Stomach (tissue), 4 donors: ENCODE measurements around the gene ARHGEF18.

Experiments
- CTCF ChIP-seq, 7 experiments: fragments of 450-650 bp in 4 of 7; fragments of 200-600 bp in 3 of 7; sonication (generic) in 3 of 7; IDR thresholded peaks; one replicate each; pipeline ENCODE4 v1.5.1; 2016 to 2019; ENCODE audit warnings: antibody characterized with exemption in 7 of 7, control low read depth in 2 of 7, mild to moderate bottlenecking in 1 of 7
- EP300 ChIP-seq: sonication (generic); formaldehyde crosslinking; IDR thresholded peaks from one replicate; pipeline ENCODE4 v1.6.1; 2017; ENCODE audit warnings: antibody characterized with exemption
- POLR2A ChIP-seq, 4 donors: fragments of 450-650 bp; IDR thresholded peaks; one replicate each; pipeline ENCODE4 v1.6.1; 2016; ENCODE audit warnings: antibody characterized with exemption in 4 of 4, control low read depth in 2 of 4, mild to moderate bottlenecking in 1 of 4, moderate library complexity in 1 of 4
- POLR2AphosphoS5 ChIP-seq, 3 donors: sonication (generic); formaldehyde crosslinking; IDR thresholded peaks; one replicate each; pipeline ENCODE4 v1.6.1; 2016; ENCODE audit warnings: antibody characterized with exemption in 3 of 3

- TF ChIP-seq CTCF (IDR thresholded peaks at IDR 0.05) (no peak), EP300 (no peak), POLR2AphosphoS5 (IDR thresholded peaks at IDR 0.05) (no peak), POLR2A (IDR thresholded peaks at IDR 0.05) (no peak)
Measured at GRCh38 chr19:7318176-7318575, 30.6 kb upstream of the ARHGEF18 start.
